ENCODE results near the gene PAXIP1.

The PAXIP1 gene

DNA sequence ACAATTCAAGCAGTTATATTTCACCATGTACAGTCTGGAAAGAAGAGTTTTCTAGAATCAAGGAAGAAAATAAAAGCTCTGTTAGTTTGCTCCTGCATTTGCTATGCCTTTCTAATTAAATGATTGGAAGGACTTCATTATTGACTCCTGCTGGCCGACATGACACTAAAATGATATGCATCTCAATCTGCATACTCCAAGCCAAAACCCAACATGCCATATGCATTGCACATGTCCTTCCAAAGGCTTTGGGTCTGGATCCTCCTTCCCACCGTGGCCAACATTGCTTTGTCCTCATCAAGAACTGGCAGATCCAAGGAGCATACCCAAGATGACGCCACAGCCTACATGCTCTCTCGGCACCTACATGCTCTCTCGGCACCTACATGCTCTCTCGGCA lies 46.5 kb downstream of the PAXIP1 start:
- H4K20me1 ChIP-seq (ENCODE audit: control insufficient read depth, insufficient read depth, low read depth, low read length): no peaks in the 10 kb centered on the region
- no peaks in the 10 kb centered on the region for H3K9me3 ChIP-seq (ENCODE audit: control insufficient read depth, insufficient read depth, low read length)
- no peak for TF ChIP-seq EZH2phosphoT487 (IDR thresholded peaks at IDR 0.05; ENCODE audit: borderline replicate concordance, low read length)
- TF ChIP-seq, protein P1, sequence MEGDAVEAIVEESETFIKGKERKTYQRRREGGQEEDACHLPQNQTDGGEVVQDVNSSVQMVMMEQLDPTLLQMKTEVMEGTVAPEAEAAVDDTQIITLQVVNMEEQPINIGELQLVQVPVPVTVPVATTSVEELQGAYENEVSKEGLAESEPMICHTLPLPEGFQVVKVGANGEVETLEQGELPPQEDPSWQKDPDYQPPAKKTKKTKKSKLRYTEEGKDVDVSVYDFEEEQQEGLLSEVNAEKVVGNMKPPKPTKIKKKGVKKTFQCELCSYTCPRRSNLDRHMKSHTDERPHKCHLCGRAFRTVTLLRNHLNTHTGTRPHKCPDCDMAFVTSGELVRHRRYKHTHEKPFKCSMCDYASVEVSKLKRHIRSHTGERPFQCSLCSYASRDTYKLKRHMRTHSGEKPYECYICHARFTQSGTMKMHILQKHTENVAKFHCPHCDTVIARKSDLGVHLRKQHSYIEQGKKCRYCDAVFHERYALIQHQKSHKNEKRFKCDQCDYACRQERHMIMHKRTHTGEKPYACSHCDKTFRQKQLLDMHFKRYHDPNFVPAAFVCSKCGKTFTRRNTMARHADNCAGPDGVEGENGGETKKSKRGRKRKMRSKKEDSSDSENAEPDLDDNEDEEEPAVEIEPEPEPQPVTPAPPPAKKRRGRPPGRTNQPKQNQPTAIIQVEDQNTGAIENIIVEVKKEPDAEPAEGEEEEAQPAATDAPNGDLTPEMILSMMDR (IDR thresholded peaks at IDR 0.05; ENCODE audit: low read depth, low read length, poor library complexity, severe bottlenecking): no peak
- H3K4me2 ChIP-seq (ENCODE audit: low read length): no peak overlapping the region
- H3K36me3 ChIP-seq (ENCODE audit: control insufficient read depth, low read length): peaks cover 95% of the 10 kb centered on the region
- no peak overlapping the region for H3K27ac ChIP-seq (ENCODE audit: low read depth, low read length)
- no peaks in the 10 kb centered on the region for H3K27me3 ChIP-seq (ENCODE audit: control insufficient read depth, low read length)
- H3K4me3 ChIP-seq (ENCODE audit: low read length): no peak overlapping the region
- no peaks in the 10 kb centered on the region for H3K9me2 ChIP-seq (replicated peaks; ENCODE audit: control insufficient read depth, low read length)
- no peaks in the 10 kb centered on the region for H3K4me1 ChIP-seq (ENCODE audit: control insufficient read depth, low read length)
- H3K79me2 ChIP-seq (ENCODE audit: control insufficient read depth, low read length): peaks cover 5% of the 10 kb centered on the region
- H3F3A ChIP-seq (ENCODE audit: control insufficient read depth, insufficient read depth): peaks cover 2% of the 10 kb centered on the region

- no peak overlapping the region for H3K4me2 ChIP-seq (ENCODE audit: low read length)
- no peak overlapping the region for H3K27ac ChIP-seq (ENCODE audit: low read depth, low read length)
- H3K27me3 ChIP-seq (ENCODE audit: control insufficient read depth, low read length): no peaks in the 10 kb centered on the region
- no peaks in the 10 kb centered on the region for H3K9me3 ChIP-seq (ENCODE audit: control insufficient read depth, insufficient read depth, low read length)
- H3K4me1 ChIP-seq (ENCODE audit: control insufficient read depth, low read length): no peaks in the 10 kb centered on the region
- no peaks in the 10 kb centered on the region; the same call in none of the 2 replicates for H3F3A ChIP-seq (ENCODE audit: control insufficient read depth, insufficient read depth)
- peaks cover 92% of the 10 kb centered on the region for H3K36me3 ChIP-seq (ENCODE audit: control insufficient read depth, low read length)
- H4K20me1 ChIP-seq (ENCODE audit: control insufficient read depth, insufficient read depth, low read depth, low read length): no peaks in the 10 kb centered on the region; the same call in 1 of the 2 replicates
- no peaks in the 10 kb centered on the region for H3K9me2 ChIP-seq (replicated peaks; ENCODE audit: control insufficient read depth, low read length)
- no peak for TF ChIP-seq EZH2phosphoT487 (IDR thresholded peaks at IDR 0.05; ENCODE audit: borderline replicate concordance, low read length)
- TF ChIP-seq, protein P1 (IDR thresholded peaks at IDR 0.05; ENCODE audit: low read depth, low read length, poor library complexity, severe bottlenecking): peak; percentile 93
- peaks cover 5% of the 10 kb centered on the region for H3K79me2 ChIP-seq (ENCODE audit: control insufficient read depth, low read length)
- H3K4me3 ChIP-seq (ENCODE audit: low read length): no peak overlapping the region
These were observed 49.8 kb downstream of the PAXIP1 start for GRCh38 chr7:154953006-154953684.

DNA sequence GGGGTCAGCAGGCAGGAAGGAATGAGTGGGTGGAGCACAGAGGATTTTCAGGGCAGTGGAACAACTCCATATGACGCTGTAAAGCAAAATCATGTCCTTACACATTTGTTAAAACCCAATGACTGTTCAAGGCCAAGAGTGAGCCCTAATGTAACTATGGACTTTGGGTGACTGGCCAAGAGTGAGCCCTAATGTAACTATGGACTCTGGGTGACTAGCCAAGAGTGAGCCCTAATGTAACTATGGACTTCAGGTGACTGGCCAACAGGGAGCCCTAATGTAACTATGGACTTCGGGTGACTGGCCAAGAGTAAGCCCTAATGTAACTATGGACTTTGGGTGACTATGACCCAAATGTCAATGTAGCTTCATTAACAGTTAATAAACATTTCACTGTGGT lies 52.0 kb downstream of the PAXIP1 start:
- Histone ChIP-seq H3F3A (ENCODE audit: control insufficient read depth, insufficient read depth) (no peaks in the 10 kb centered on the region; the same call in none of the 2 replicates), H3K4me1 (ENCODE audit: control insufficient read depth, low read length) (no peaks in the 10 kb centered on the region), H3K4me2 (ENCODE audit: low read length) (no peak overlapping the region), H3K27me3 (ENCODE audit: control insufficient read depth, low read length) (no peaks in the 10 kb centered on the region), H3K9me3 (ENCODE audit: control insufficient read depth, insufficient read depth, low read length) (no peaks in the 10 kb centered on the region), H4K20me1 (ENCODE audit: control insufficient read depth, insufficient read depth, low read depth, low read length) (no peaks in the 10 kb centered on the region; the same call in 1 of the 2 replicates), H3K9me2 (replicated peaks; ENCODE audit: control insufficient read depth, low read length) (no peaks in the 10 kb centered on the region), H3K27ac (ENCODE audit: low read depth, low read length) (no peak overlapping the region), H3K36me3 (ENCODE audit: control insufficient read depth, low read length) (peaks cover 94% of the 10 kb centered on the region), H3K79me2 (ENCODE audit: control insufficient read depth, low read length) (peaks cover 5% of the 10 kb centered on the region), H3K4me3 (ENCODE audit: low read length) (no peak overlapping the region)
- no peak for TF ChIP-seq EZH2phosphoT487 (IDR thresholded peaks at IDR 0.05; ENCODE audit: borderline replicate concordance, low read length)
- TF ChIP-seq, protein P1 (IDR thresholded peaks at IDR 0.05; ENCODE audit: low read depth, low read length, poor library complexity, severe bottlenecking): no peak
